HG02642 (cell line): ENCODE data around the gene PATJ.
"Not testable (repeated sequence)": the region's sequence is repeated elsewhere in the genome, so short reads cannot be mapped to it uniquely, and the experiment has no call there.

Experiments
- ATAC-seq: cut with Tn5 transposase; IDR thresholded peaks from one replicate; pipeline ENCODE4 v1.9.1; 2021; ENCODE audit warnings: mild to moderate bottlenecking; ENCODE audit not compliant: unreplicated experiment, poor library complexity

Gene PATJ

GRCh38 chr1:61879887-61880474 is 137.7 kb downstream of the PATJ start:
- not testable (repeated sequence) for ATAC-seq

DNA sequence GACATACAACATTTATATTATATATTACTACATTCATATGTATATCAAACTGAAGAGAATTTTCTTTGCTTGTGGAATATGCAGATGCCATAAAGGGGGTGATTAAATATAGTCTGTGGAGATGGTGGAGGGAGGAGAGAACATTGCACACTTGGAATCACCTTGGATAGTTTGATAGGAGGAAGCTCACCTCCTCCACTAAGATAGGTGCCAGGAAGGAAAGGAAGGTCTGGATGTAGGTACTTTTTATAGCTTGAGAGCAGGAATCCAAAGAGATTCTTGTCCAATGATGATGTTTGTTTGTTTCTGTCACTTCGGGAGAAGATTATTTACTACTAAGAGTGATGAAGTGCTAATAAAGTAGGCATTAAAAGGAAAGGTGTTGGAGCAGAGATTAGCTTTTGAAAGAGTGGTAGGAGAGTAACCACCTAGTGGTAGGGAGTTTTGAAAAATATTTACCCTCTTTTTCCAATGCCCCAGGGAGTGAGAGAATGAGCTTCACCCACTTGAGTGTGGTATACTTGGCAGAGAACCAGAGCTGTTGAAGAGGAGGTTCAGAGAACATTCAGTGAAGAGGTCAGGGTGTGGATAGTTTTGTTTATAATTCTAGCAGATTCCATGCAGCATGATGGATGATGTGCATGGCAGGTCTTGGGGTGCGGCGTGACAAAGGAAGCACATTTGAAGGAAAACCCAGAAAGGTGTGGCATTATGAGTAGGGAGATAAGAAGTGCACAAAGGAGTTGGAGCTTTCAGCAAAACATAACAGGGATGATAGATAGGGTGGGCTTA is 145.0 kb downstream of the PATJ start:
- no peak for ATAC-seq

- no peak for ATAC-seq
Measured at GRCh38 chr1:61887931-61888564, 145.8 kb downstream of the PATJ start.

DNA sequence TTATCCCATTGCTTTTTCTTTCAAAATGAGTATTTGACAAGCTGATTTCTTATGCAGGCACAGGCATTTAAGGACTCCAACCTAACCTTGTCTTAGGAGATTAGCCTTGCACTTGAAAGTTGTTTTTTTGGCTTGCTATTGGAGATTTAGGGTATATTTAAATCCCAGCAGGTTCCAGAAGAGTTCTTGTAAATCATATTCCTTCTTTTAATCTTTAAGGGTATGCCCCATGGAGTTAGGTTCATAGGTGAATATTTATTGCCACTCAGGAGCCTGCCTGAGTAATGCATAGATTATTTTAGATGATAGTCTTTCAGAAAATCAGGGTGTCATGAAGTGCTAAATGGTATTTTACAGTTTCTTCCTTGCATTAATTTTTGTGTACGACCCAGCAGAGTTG is 146.5 kb downstream of the PATJ start:
- no peak for ATAC-seq

GRCh38 chr1:61890435-61890834 is 148.2 kb downstream of the PATJ start:
- ATAC-seq, result not testable (repeated sequence)

DNA sequence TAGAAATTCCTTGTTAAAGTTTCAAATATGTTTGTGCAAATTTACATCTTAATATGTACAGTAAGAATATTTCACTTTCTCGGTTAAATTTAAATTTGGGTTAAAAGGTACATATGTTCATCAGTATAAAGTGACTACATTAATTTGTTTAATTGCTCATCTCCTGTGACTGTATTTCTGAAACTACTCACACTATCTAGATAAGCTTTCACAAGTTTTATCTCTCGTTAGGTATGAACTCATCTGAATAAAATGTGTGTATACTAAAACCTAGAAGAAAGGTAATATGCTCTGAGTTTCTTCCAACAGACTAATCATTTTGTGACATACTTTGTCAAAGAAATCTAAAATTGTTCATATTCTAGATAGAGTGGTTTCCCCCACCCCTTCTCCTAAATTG is 150.7 kb downstream of the PATJ start:
- no peak for ATAC-seq

GRCh38 chr1:61894296-61894695 is 152.0 kb downstream of the PATJ start:
- ATAC-seq, result not testable (repeated sequence)

DNA sequence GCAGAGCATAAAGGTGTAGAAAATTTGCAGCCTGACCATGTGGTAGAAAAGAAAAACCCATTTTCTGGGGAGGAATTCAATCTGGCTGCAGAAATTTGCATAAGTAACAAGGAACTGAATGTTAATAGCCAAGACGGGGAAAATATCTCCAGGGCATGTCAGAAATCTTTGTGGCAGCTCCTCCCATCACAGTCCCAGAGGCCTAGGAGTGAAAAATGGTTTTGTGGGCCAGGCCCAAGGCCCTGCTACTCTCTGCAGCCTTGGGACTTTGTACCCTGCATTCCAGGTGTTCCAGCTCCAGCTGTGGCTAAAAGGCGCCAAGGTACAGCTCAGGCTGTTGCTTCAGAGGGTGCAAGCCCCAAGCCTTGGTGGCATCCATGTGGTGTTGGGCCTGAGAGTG is 152.9 kb downstream of the PATJ start:
- ATAC-seq, result no peak

- ATAC-seq, result no peak
Measured at GRCh38 chr1:61898658-61899057, 156.4 kb downstream of the PATJ start.

- no peak for ATAC-seq
Measured at GRCh38 chr1:61904354-61904753, 162.1 kb downstream of the PATJ start.

- ATAC-seq, result no peak
Measured at GRCh38 chr1:61907102-61907501, 164.8 kb downstream of the PATJ start.

GRCh38 chr1:61910035-61910434 is 167.8 kb downstream of the PATJ start:
- no peak for ATAC-seq

DNA sequence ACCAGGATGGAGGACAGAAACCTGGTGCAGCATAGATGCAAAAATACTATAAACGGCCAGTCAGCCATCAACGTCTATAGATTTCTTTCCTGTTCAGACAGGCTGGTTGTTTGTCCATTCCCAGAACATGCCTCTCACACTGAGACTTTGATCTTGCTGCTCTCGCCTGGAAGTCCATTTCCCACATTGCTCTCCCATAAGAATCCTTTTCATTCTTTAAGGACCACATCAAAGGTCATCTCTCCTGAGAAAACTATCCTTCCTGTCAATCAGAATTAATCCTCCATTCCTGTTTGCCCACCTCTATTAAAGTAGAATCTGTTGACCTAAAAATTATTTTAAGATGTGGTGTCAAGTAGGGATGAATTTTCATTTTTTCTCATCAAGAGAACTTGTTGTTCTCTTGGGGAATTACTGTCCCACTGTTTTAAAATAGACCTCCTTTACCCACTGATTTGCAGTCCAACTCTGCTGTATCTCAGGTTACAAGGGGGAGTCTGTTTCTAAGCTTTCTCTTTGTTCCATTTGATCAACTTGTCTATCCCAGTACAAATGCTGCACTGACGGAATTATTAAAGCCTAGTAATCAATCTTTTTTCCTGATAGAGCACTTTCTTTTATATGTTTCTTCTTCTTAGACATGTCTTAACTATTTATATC is 172.7 kb downstream of the PATJ start:
- no peak for ATAC-seq

- ATAC-seq, result no peak
Measured at GRCh38 chr1:61921435-61921834, 179.2 kb downstream of the PATJ start.

DNA sequence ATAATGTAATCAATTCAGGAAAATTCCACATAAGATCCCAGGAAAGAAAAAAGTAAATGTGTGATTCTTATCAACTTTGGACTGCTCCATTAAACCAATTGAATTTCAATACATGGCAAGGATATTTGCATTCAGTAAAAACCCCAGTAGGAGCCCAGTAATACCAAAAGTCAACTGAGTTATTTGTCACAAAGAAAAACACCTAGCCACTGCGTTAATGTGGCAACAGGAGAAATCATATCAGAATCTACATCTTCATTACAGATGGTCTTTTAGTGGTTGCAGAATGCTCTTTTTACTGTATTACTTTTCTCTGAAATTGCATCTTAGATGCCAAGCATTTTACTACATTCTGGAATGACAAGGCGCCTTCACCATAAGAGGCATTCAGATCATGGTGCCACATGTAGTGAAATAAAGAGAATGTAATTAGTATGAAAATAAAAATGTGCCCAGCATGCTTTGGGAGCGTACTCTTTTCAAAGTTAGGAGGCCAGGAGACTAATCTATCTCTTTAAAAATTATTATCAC is 180.7 kb downstream of the PATJ start:
- no peak for ATAC-seq

DNA sequence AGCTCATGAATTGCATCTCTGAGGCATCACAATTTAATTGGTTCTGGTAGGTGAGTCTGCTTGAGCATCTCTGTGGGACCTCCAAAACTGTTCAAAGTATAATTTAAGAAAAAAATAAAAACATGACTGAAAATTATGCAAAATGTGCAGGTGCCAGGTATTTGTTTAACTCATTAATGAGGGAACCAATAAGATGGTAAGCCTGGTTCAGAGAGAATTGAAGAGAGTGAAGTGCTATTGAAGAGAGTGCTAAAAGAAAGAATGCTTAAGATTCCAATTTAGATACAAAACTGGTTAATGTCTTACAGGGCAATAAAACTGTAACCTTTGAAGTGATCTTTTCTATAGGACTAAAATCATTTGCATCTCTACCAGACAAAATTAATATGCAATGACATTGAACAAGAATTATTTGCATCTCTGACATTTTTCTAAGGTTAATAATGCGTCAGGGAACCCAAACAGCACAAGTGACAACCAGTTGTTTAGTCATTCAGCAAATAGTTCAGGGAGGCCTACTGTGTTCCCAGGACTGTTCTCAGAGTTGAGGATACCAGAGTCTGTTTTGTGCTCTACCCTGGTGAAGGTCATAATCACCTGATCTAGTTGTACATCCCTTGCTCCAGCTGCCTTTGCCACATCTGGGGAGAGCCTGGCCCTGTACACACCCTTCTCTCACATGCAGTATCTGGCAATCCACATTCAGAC is 183.5 kb downstream of the PATJ start:
- no peak for ATAC-seq

GRCh38 chr1:61926597-61926996 is 184.3 kb downstream of the PATJ start:
- no peak for ATAC-seq

- no peak for ATAC-seq
Measured at GRCh38 chr1:61930116-61930645, 187.9 kb downstream of the PATJ start.

DNA sequence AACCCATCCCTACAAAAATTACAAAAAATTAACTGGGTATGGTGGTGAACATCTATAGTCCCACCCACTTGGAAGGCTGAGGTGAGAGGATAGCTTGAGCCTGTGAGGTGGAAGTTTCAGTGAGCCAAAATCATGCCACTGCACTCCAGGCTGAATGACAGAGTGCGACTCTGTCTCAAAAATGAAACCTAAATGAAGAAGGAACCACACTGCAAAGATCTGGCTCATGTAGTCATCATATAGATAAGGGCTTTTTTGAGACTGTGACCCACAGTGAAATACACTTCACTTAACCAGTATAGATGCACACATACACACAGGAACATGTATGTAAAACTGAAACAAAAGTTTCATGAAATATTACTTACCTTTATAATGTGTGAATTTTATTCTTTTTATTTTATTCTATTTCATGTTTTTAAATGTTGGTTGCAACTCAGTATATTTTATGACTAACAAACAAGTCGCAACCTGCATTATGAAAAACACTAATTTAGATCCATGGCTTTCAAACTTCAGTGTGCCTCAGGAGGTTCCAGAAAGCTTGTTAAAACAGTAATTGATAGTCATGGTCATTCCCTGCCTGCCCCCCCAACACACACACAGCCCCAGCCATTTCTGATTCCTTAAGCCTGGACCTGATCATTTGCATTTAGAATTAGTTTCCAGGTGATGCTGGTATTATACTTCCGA is 189.5 kb downstream of the PATJ start:
- no peak for ATAC-seq
